SH-SY5Y (cell line): ENCODE data around the gene WFDC2.

Source experiments
- GATA2 ChIP-seq: IDR thresholded peaks from 2 replicates; pipeline ENCODE4 v1.6.1; 2011; ENCODE audit warnings: mild to moderate bottlenecking, low read depth, low read length
- GATA3 ChIP-seq: IDR thresholded peaks from 2 replicates; pipeline ENCODE4 v1.6.1; 2011; ENCODE audit warnings: low read depth, mild to moderate bottlenecking, low read length, moderate library complexity

The WFDC2 gene

DNA sequence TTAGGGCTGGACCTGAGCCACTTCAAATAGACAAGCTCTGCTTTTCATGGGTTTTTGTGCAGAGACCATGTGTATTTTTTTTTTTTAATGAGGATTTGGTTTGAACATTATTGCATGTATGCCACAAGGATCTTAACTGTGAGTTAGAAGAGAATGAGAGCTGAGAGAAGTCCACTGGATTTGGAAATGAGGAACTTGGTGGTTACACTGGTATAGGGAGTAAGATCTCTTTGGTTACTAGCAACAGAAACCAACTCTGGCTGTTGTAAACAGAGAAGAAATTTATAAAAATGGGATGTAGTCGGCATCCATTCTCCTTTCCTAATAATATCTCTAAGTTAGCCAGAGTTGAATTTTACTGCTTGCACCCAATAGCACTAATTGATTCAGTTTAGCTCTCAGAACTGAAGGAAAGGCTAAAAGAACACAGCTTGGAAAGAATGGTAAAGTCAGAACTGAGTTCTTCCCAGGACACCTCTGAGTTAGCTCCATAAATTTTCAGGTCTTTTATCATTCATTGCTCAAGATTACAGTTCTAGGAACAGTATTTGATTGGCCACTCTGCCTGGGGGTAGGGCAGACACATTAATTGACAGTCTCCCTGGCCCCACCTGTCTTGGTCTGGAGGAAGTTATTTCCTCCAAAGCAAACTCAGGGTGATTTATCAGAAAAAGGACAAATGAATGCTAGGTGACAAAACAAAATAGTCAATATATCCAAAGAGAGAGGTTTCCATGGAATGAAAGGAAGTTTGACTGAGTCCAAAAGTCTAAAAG lies 3.9 kb upstream of the WFDC2 start:
- TF ChIP-seq GATA3, result no peak
- TF ChIP-seq GATA2, result no peak

DNA sequence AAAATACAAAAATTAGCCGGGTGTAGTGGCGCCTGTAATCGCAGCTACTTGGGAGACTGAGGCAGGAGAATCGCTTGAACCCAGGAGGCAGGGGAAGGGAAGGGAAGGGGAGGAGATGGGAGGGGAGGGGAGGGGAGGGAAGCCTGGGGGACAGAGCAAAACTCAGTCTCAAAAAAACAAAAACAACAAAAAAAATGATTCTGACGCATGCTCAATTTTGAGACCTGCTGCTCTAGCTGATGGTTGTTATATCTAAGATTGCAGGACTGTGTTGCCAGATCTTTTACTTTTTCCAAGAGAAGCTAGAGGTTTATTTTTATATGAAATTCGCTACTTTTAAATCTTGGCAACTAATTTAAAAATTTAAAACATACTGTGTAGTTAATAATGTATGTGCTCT lies 2.4 kb upstream of the WFDC2 start:
- TF ChIP-seq GATA2 (no peak), GATA3 (no peak)

- TF ChIP-seq GATA2 (no peak), GATA3 (no peak)
Observed at GRCh38 chr20:45467861-45468260, 1.7 kb upstream of the WFDC2 start.

- TF ChIP-seq GATA3 (no peak), GATA2 (no peak)
Observed at GRCh38 chr20:45470262-45470931, 844 bp downstream of the WFDC2 start.

DNA sequence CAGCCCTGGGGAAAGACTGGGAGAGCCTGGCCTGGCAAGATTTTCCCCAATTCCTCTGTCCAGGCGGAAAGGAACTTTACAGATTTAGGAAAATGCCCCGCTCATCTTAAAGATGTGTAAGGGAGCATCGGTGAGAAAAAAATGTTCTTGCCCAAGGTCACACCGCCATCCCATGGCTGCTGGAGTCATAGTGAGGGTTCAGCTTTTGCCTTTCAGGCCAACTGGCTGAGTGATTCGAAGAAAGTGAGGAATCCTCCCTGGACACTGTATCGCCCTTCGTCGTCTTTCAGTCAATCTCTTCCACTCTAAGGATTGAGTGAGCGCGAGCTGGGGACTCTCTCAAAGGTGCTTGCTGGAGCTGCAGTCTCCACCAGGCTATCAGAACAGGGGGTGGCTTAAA lies 1.4 kb downstream of the WFDC2 start:
- TF ChIP-seq GATA2 (no peak), GATA3 (no peak)

GRCh38 chr20:45479822-45480221 lies 10.3 kb downstream of the WFDC2 start:
- TF ChIP-seq GATA2, result no peak
- no peak for TF ChIP-seq GATA3

- no peak for TF ChIP-seq GATA3
- no peak for TF ChIP-seq GATA2
Observed at GRCh38 chr20:45484676-45485075, 15.1 kb downstream of the WFDC2 start.

DNA sequence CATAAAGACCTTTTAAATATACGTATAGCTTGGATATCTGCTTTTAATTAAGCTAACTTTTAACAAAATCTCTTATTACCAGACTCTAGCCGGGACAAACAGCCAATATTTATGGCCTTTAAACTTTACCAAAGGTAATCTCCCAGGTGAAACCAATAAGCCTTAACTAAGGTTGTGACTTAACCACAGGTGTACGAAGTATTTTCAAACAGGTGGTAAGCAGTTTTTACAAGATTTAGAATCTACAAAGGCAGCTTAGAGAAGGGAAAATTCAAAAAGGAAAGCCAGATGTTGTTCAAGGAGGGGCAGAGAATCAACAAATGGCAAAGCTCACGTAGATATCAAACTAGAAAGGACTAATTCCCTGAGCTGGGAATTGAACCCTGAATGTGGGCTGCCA lies 15.8 kb downstream of the WFDC2 start:
- TF ChIP-seq GATA2 (no peak), GATA3 (no peak)

- no peak for TF ChIP-seq GATA3
- no peak for TF ChIP-seq GATA2
Observed at GRCh38 chr20:45487231-45487635, 17.7 kb downstream of the WFDC2 start.

GRCh38 chr20:45489083-45489531 lies 19.6 kb downstream of the WFDC2 start:
- TF ChIP-seq GATA2 (no peak), GATA3 (no peak)

GRCh38 chr20:45495501-45495941 lies 26.0 kb downstream of the WFDC2 start:
- TF ChIP-seq GATA2 (no peak), GATA3 (no peak)

DNA sequence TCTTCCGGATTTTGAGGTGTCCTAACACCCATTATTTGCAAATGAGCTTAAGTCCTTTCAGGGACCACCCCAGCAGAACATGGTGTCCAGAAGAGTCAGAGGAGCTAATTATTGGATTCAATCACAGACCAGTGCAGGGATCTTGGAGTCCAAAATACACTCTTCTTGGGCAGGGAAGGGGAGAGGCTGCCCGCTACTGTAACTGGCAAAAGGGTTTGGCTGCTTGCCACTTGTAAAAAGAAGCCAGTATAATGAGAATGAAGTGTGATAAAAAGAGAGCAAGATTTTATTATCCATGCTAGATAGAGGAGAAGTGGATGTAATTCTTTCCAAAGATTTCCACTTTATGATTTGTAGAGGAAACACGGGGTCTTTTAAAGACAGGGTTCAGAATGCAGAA lies 26.6 kb downstream of the WFDC2 start:
- TF ChIP-seq GATA2, result no peak
- no peak for TF ChIP-seq GATA3

DNA sequence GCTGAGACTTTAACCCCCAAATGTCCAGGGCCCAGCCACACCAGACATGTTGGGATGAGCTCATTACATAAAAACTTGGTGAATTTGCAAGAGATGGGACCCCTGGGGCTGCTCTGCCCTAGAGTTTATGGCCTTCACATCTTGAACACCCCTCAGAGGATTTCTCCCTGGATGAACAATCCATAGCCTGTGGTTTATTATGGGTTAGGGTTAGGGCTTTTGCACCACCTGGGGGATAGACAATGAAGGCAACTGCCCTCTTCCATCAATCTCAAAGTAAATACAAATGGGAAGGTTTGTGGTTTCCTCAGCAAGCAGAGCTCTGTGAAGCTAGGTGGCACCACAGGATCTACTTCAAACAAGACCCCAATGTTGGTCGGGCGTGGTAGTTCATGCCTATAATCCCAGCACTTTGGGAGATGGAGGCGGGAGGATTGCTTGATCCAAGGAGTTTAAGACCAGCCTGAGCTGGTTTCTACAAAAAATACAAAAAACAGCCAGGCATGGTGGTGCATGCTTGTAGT lies 28.5 kb downstream of the WFDC2 start:
- no peak for TF ChIP-seq GATA2

DNA sequence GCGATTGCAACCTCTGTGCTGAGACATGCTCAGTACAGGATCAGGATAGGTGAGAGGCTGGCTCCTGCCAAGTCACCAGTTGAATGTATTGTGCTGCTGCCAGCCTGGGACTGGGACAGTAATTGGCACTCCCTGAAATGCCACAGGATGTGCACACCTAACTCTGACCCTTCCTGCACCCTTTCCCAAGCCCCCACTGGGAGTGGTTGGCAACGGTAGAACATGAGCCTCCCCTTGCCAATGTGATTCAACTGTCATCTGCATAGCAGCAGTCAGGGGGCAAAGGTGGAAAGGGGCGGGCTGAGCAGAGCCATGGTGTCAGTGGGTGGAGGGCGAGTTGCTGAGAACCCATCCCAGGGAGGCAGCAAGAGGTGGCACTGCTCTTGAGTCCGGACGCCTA lies 30.5 kb downstream of the WFDC2 start:
- TF ChIP-seq GATA3, result no peak

GRCh38 chr20:45501600-45501999 lies 32.0 kb downstream of the WFDC2 start:
- TF ChIP-seq GATA2, result no peak
- no peak for TF ChIP-seq GATA3

GRCh38 chr20:45502561-45502960 lies 33.0 kb downstream of the WFDC2 start:
- TF ChIP-seq GATA2, result no peak
- no peak for TF ChIP-seq GATA3
